Measurements from ENCODE around the gene HDGFL3. TPM values are rescaled to one million over a fixed set of nuclear protein-coding genes. Genes with fewer than 3 reads are reported as not detected.

Gene HDGFL3
- total RNA-seq, 1 experiment from 2014 or later, result 34.1 TPM

DNA sequence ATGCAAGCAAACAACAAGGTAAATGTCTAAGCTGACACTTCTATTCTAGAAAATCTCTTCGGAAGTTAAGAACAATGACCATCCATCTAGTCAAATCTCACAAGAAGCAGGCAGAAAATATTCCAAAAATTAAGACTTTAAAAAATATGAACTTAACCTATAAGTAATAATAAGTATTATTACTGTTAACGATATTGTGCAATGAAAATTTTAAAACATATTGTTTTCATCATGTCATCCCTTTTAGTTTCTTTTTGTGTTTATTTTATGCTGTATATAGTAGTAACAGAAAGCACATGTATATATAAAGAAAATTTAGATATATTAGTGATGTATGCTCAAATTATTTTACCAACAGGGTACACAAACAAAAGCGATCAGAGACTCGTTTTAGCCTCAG lies 4.1 kb downstream of the HDGFL3 start:
- H3K4me3 ChIP-seq (ENCODE audit: low read depth in 2 of 2, low read length in 2 of 2), result no peak overlapping the region
- DNase-seq (ENCODE audit: low read depth, low spot score), result no peak
- no peaks in the 10 kb centered on the region; the same call in 1 of the 2 replicates for H3K36me3 ChIP-seq (ENCODE audit: control insufficient read depth, insufficient read depth, low read length)
- POLR2A ChIA-PET, result no interaction called here
- peaks cover 16% of the 10 kb centered on the region for H3K4me1 ChIP-seq (ENCODE audit: control insufficient read depth, insufficient read depth, low read length)
- H3K27ac ChIP-seq (ENCODE audit: low read length), result no peak overlapping the region
- in situ Hi-C loops (cut with HindIII; ENCODE audit: low pct_unique_long_range_greater_than_20kb, low sequenced_read_pairs), result no loop called here
- BruUV-seq (replicated peaks), result no TSS peak
- ATAC-seq, result no peak
- intact Hi-C loops (cut with micrococcal nuclease; ENCODE audit: unreplicated experiment), result no loop called here
- TF ChIP-seq, protein P1, sequence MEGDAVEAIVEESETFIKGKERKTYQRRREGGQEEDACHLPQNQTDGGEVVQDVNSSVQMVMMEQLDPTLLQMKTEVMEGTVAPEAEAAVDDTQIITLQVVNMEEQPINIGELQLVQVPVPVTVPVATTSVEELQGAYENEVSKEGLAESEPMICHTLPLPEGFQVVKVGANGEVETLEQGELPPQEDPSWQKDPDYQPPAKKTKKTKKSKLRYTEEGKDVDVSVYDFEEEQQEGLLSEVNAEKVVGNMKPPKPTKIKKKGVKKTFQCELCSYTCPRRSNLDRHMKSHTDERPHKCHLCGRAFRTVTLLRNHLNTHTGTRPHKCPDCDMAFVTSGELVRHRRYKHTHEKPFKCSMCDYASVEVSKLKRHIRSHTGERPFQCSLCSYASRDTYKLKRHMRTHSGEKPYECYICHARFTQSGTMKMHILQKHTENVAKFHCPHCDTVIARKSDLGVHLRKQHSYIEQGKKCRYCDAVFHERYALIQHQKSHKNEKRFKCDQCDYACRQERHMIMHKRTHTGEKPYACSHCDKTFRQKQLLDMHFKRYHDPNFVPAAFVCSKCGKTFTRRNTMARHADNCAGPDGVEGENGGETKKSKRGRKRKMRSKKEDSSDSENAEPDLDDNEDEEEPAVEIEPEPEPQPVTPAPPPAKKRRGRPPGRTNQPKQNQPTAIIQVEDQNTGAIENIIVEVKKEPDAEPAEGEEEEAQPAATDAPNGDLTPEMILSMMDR (IDR thresholded peaks at IDR 0.05), result no peak
- no peak for TF ChIP-seq TCF7L2 (IDR thresholded peaks at IDR 0.05; ENCODE audit: low read depth, low read length)
- TF ChIP-seq, protein P2, sequence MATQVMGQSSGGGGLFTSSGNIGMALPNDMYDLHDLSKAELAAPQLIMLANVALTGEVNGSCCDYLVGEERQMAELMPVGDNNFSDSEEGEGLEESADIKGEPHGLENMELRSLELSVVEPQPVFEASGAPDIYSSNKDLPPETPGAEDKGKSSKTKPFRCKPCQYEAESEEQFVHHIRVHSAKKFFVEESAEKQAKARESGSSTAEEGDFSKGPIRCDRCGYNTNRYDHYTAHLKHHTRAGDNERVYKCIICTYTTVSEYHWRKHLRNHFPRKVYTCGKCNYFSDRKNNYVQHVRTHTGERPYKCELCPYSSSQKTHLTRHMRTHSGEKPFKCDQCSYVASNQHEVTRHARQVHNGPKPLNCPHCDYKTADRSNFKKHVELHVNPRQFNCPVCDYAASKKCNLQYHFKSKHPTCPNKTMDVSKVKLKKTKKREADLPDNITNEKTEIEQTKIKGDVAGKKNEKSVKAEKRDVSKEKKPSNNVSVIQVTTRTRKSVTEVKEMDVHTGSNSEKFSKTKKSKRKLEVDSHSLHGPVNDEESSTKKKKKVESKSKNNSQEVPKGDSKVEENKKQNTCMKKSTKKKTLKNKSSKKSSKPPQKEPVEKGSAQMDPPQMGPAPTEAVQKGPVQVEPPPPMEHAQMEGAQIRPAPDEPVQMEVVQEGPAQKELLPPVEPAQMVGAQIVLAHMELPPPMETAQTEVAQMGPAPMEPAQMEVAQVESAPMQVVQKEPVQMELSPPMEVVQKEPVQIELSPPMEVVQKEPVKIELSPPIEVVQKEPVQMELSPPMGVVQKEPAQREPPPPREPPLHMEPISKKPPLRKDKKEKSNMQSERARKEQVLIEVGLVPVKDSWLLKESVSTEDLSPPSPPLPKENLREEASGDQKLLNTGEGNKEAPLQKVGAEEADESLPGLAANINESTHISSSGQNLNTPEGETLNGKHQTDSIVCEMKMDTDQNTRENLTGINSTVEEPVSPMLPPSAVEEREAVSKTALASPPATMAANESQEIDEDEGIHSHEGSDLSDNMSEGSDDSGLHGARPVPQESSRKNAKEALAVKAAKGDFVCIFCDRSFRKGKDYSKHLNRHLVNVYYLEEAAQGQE (IDR thresholded peaks at IDR 0.05; ENCODE audit: insufficient read depth in 1 of 2, low read depth in 2 of 2, low read length in 1 of 2), result no peak
- TF ChIP-seq SIN3A (IDR thresholded peaks at IDR 0.05; ENCODE audit: borderline replicate concordance, insufficient read depth, low read depth, low read length), result no peak
- TF ChIP-seq POLR2AphosphoS5 (IDR thresholded peaks at IDR 0.05; ENCODE audit: low read depth, low read length), result no peak
- no peaks in the 10 kb centered on the region for H3K9me3 ChIP-seq (ENCODE audit: control insufficient read depth, insufficient read depth, low read depth, low read length)
- no peaks in the 10 kb centered on the region for H3K27me3 ChIP-seq (ENCODE audit: control insufficient read depth, insufficient read depth, low read length)
- CTCF ChIA-PET, result no interaction called here

DNA sequence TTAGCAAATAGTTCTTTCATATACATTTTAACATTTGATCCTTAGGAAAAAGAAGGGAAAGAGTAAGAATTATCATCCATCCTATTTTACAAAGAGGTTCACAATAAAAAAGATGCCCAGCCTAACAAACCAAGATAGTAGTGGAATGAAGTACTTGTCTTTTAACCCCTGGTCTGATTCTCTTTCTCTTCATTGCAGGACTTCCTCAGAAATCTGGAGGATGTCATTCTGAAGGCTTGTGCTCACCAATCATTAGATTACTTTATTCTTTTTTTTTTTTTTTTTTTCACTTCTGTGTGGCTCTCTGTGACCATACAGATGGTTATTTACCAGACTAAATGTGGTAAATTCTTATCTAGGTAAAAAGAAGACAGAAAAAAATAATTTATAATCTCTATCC lies 7.0 kb downstream of the HDGFL3 start:
- no peak for DNase-seq (ENCODE audit: low read depth, low spot score)
- peaks cover 14% of the 10 kb centered on the region; the same call in 1 of the 2 replicates for H3K4me1 ChIP-seq (ENCODE audit: control insufficient read depth, insufficient read depth, low read length)
- intact Hi-C loops (cut with micrococcal nuclease; ENCODE audit: unreplicated experiment) (no loop called here), in situ Hi-C loops (cut with HindIII; ENCODE audit: low pct_unique_long_range_greater_than_20kb, low sequenced_read_pairs) (no loop called here)
- TF ChIP-seq, protein P1 (IDR thresholded peaks at IDR 0.05), result no peak
- TF ChIP-seq, protein P2 (IDR thresholded peaks at IDR 0.05; ENCODE audit: insufficient read depth in 1 of 2, low read depth in 2 of 2, low read length in 1 of 2), result no peak
- no peak for TF ChIP-seq SIN3A (IDR thresholded peaks at IDR 0.05; ENCODE audit: borderline replicate concordance, insufficient read depth, low read depth, low read length)
- TF ChIP-seq POLR2AphosphoS5 (IDR thresholded peaks at IDR 0.05; ENCODE audit: low read depth, low read length), result no peak
- TF ChIP-seq TCF7L2 (IDR thresholded peaks at IDR 0.05; ENCODE audit: low read depth, low read length), result no peak
- no peaks in the 10 kb centered on the region for H3K9me3 ChIP-seq (ENCODE audit: control insufficient read depth, insufficient read depth, low read depth, low read length)
- H3K27ac ChIP-seq (ENCODE audit: low read length), result no peak overlapping the region
- no peak overlapping the region for H3K4me3 ChIP-seq (ENCODE audit: low read depth in 2 of 2, low read length in 2 of 2)
- ChIA-PET POLR2A (no interaction called here), CTCF (no interaction called here)
- no TSS peak for BruUV-seq (replicated peaks)
- no peaks in the 10 kb centered on the region; the same call in 1 of the 2 replicates for H3K36me3 ChIP-seq (ENCODE audit: control insufficient read depth, insufficient read depth, low read length)
- no peak for ATAC-seq
- no peaks in the 10 kb centered on the region for H3K27me3 ChIP-seq (ENCODE audit: control insufficient read depth, insufficient read depth, low read length)

All from Panc1 (cell line).